ENCODE data around the gene ZBTB7C.

DNA sequence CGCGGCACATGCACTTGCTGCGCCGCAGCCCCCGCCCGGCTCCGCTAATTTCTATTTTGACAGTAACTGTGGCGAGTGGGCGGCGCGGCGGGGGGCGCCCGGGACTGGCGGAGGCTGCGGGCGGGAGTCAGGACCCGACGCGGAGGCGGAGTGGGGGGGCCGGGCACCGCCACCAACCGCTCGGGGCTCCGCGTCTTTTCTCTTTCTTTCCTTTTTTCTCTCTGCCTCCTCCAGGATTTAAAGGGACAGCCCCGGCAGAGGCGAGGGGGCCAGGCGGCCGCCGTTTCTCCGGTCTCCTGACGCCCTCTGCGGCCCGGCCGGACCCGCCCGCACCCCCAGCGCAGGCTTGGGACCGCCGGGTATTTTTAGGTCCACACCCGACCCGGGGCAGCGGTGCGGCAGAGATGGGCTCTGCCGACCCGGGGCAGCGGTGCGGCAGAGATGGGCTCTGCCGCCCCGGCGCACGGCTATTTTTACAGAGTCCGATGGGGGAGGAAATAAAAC is 460 bp upstream of the ZBTB7C start:
- TF ChIP-seq HCFC1 (IDR thresholded peaks at IDR 0.05; ENCODE audit: low read depth, low read length) (no peak), HDAC8 (tag; IDR thresholded peaks at IDR 0.05) (no peak), ZNF354B (CRISPR knock-in tag; IDR thresholded peaks at IDR 0.05) (no peak), SRSF3 (IDR thresholded peaks at IDR 0.05; ENCODE audit: insufficient read depth, low read length) (no peak), JUN (IDR thresholded peaks at IDR 0.05; ENCODE audit: borderline replicate concordance, low read depth, low read length) (no peak), JUN (CRISPR knock-in tag; IDR thresholded peaks at IDR 0.05; ENCODE audit: borderline replicate concordance) (no peak), MEIS2 (IDR thresholded peaks at IDR 0.05; ENCODE audit: partially characterized antibody) (no peak), U2AF1 (optimal IDR thresholded peaks at IDR 0.05; ENCODE audit: low read depth, low read length) (no peak), EZH2 (IDR thresholded peaks at IDR 0.05; ENCODE audit: borderline replicate concordance, low read depth, low read length) (no peak), ZNF274 (IDR thresholded peaks at IDR 0.05; ENCODE audit: borderline replicate concordance, low read depth, low read length) (no peak)
- TF ChIP-seq, protein P1, sequence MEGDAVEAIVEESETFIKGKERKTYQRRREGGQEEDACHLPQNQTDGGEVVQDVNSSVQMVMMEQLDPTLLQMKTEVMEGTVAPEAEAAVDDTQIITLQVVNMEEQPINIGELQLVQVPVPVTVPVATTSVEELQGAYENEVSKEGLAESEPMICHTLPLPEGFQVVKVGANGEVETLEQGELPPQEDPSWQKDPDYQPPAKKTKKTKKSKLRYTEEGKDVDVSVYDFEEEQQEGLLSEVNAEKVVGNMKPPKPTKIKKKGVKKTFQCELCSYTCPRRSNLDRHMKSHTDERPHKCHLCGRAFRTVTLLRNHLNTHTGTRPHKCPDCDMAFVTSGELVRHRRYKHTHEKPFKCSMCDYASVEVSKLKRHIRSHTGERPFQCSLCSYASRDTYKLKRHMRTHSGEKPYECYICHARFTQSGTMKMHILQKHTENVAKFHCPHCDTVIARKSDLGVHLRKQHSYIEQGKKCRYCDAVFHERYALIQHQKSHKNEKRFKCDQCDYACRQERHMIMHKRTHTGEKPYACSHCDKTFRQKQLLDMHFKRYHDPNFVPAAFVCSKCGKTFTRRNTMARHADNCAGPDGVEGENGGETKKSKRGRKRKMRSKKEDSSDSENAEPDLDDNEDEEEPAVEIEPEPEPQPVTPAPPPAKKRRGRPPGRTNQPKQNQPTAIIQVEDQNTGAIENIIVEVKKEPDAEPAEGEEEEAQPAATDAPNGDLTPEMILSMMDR (IDR thresholded peaks at IDR 0.05 in 2 of 3, conservative IDR thresholded peaks at IDR 0.05 in 1 of 3; ENCODE audit: insufficient read depth in 2 of 3, low read depth in 1 of 3, low read length in 3 of 3), result no peak

Data from K562 (cell line).